NK-92 treated with Interleukin-12 subunit alpha and Interleukin-12 subunit beta, amount 100 ng/mL, for 24 hours (cell line): ENCODE results near the gene ZDHHC9.
A peak's percentile ranks its signal among the peaks of the same experiment; 100 is the strongest.
"Not testable (repeated sequence)": the region's sequence is repeated elsewhere in the genome, so short reads cannot be mapped to it uniquely, and the experiment has no call there.

Experiments used
- DNase-seq: peaks from one replicate; lab custom pipeline; 2025; lab: John Stamatoyannopoulos, UW

The ZDHHC9 gene

GRCh38 chrX:129843459-129844306, at the start of gene ZDHHC9:
Gene ZDHHC9, minus strand, starts transcription at chrX:129843886. Its CDS starts 1,941 bp downstream, at chrX:129841945.
- DNase-seq = peak; percentile 71

GRCh38 chrX:129877401-129877800, 33.7 kb upstream of the ZDHHC9 start:
- no peak for DNase-seq

GRCh38 chrX:129876771-129877305, 33.2 kb upstream of the ZDHHC9 start:
- no peak for DNase-seq

DNA sequence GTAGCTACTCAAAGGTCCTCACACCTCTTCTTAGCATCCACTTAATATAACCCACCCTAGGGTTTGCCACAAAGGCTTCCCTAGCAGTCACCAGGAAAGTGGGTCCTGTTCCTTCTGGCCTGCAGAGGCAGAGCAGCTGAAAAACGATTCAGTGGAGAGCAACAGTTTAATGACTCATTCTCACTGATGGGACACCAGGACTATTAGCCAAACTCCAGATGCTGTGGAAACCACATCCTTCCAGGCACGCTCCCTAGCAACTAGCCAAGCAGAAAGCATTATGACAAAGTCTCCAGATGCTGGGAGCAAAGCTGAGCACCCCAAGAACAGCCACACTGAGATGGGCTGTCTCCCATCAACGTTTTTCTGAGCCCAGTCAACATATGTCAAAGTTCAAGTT, 32.0 kb upstream of the ZDHHC9 start:
- DNase-seq = no peak

DNA sequence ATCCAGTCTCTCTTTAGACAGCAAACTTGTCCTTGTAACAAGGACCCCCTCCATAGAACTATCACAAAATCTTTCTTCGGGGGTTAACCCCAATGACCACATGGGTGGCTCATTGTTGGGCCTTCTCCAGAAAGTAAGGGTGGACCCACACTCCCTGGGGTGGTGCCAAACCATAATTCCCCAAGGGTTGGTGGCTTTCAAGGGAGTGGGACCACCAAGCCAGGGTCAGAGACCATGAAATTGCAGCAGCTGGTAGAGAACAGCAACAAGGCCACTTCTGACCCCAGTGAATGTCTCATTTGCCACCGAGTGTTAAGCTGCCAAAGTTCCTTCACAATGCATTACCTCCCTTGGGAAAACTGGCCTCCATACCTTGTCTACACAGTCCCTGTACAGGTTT, 28.8 kb upstream of the ZDHHC9 start:
- no peak for DNase-seq

DNA sequence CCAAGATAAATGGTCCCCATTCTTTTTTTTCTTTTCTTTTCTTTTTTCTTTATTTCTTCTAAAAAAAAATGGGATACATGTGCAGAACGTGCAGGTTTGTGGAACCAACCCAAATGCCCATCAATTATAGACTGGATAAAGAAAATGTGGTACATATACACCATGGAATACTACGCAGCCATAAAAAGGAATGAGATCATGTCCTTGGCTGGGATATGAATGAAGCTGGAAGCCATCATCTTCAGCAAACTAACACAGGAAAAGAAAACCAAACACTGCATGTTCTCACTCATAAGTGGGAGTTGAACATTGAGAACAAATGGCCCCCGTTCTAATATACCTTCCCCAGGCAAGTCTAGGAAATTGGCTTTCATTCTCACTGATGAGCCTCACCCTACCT, 22.6 kb upstream of the ZDHHC9 start:
- not testable (repeated sequence) for DNase-seq

- not testable (repeated sequence) for DNase-seq
Measured at GRCh38 chrX:129859134-129859533, 15.4 kb upstream of the ZDHHC9 start.

DNA sequence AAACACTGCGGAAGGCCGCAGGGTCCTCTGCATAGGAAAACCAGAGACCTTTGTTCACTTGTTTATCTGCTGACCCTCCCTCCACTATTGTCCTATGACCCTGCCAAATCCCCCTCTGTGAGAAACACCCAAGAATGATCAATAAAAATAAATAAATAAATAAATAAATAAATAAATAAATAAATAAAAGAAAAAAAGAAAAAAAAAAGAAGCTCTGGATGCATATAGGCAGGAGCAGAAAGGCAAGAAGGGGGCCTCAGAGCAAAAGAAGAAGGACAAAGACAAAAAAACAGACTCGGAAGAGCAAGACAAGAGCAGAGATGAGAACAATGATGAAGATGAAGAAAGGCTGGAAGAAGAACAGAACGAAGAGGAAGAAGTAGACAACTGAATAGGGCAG, 8.1 kb upstream of the ZDHHC9 start:
- not testable (repeated sequence) for DNase-seq

- no peak for DNase-seq
Measured at GRCh38 chrX:129846716-129847115, 3.0 kb upstream of the ZDHHC9 start.

GRCh38 chrX:129845616-129846190, 2.0 kb upstream of the ZDHHC9 start:
- no peak for DNase-seq

GRCh38 chrX:129843209-129843458, 552 bp downstream of the ZDHHC9 start:
- no peak for DNase-seq

DNA sequence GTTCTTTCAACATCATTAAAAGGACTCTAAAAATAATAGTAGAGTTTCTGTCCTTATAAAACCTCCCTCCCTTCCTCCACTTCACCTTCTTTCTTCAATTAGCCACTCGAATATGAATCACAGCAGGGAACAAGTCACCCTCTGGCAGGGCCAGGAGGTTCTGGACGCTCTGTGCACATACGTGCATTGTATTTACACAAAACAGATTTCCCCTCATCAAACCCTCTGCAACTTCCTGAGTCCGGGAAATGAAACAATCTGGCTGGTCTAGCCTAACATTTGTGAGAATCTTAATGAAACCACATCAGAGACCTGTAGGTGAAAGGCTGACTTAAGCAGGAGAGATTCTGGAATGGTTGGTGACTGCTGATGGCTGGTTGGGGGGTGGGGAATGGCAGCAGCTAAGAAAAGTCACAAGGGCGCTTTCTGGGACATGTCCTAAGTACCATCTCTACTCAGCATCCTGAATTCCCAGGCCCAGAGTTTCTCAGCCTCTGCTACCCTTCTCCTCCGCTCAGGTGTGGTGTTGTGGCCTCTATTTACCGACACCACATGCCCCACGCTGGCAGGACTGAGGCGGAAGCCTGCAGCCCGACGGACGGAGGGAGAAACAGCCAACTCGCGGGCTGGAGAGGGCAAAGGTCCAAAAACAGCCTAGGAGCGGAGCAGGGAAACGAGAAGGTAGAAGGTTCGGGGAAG, 1.0 kb downstream of the ZDHHC9 start:
- DNase-seq = no peak

GRCh38 chrX:129840344-129840743, 3.3 kb downstream of the ZDHHC9 start:
- no peak for DNase-seq

DNA sequence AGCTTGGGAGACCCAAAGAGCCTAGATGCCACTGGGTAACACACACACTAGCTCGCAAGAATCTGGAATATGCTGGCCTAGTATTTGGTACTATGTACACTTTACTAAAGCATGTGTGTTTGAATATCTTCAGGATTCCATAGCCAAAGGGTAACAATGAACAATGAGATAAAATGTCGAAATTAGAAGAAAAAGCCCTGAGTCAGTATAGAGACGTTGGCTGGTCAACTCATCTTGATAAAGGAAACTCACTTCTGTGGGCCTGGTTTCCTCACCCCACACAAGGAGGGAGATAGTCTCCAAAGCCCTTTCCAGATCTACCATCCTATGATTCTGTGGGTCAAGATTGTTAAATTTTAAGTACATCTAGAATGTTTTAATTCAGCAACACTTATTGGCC, 6.9 kb downstream of the ZDHHC9 start:
- no peak for DNase-seq

GRCh38 chrX:129833153-129833990, 10.3 kb downstream of the ZDHHC9 start:
- no peak for DNase-seq

GRCh38 chrX:129831091-129831885, 12.4 kb downstream of the ZDHHC9 start:
- no peak for DNase-seq

GRCh38 chrX:129830494-129830893, 13.2 kb downstream of the ZDHHC9 start:
- no peak for DNase-seq

DNA sequence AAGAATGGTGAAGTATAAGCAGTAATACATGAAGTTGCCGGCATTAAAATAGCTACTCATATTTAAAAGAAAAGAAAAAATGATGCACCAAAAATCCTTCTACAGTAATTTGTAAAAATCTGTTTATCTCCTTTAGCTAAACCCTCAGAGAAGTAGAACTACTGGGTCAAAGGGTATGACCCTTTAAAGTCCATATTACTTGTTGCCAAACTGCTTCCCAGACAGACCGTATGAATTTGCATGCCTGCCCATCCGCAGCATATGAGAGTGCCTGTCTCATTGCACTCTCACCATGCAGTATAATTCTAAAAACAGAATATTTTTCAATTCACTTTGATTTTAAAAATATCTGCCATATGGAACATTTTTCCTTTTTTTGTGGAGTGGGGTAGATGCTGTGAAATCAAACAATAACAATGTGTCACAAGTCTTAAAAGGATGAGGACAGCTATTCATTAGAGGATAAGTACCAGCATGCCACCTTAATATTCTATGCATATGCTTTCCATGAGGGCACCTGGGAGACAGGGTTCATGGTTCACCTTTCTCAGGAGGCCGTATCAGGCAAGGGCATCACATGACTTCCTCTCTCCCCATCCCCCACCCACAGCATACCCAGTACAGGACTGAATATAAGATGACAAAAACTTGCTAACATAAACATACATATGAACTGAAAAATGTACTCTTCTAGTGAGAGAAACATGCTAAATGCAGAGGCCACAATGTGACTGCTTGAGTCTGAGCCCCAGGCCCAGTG, 17.8 kb downstream of the ZDHHC9 start:
- no peak for DNase-seq

- DNase-seq = no peak
Measured at GRCh38 chrX:129824620-129825019, 19.1 kb downstream of the ZDHHC9 start.

DNA sequence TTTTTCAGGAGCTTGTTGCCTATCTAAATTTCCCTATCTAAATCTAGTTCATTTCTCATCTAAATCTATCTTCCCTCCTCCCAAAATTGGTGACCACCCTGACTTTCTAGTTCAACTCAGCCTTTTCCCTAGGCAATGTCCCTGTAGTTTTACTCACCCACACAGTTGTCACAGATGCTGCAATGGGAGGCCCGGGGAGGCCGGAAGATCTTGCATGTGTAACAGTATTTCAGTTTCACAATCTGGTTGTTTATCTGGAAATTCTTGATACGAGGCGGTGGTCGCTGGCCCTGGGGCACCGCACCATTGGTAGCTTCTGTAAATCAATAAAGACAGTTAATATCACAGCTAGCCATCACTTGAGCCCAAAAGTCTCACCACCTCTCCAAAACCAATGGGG, 20.2 kb downstream of the ZDHHC9 start:
- DNase-seq = no peak

DNA sequence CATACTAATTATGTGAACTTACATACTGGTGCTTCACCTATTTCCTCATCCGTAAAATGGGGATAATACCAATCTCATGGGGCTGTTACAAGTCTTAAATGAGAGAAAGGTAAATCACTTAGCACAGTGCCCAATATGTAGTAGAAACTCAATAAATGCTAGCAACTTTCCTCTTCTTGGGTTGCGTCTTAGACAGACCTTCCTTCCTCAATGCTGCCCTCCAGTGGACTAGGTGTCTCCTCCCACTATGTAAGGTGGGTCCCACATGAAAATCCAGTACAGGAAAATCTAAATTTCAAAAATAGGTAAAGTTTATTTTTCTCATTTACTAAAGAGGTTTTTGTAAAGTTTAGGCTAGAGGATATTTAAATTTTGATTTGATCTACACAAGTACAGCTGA, 20.6 kb downstream of the ZDHHC9 start:
- no peak for DNase-seq
